ENCODE results near the gene SERPIND1. TPM values are rescaled to one million over a fixed set of nuclear protein-coding genes. Genes with fewer than 3 reads are reported as not detected.
"Not testable (repeated sequence)": the region's sequence is repeated elsewhere in the genome, so short reads cannot be mapped to it uniquely, and the experiment has no call there.

The SERPIND1 gene
- total RNA-seq, 1 donor from 2014 or later: not detected

- Mint-ChIP-seq H3K9me3 (no peaks in the 10 kb centered on the region), H3K27ac (no peak overlapping the region), H3K36me3 (peaks cover 13% of the 10 kb centered on the region), H3K4me1 (no peaks in the 10 kb centered on the region), H3K27me3 (ENCODE audit: low read depth) (no peaks in the 10 kb centered on the region), H3K4me3 (no peak overlapping the region)
- no peak for TF ChIP-seq CTCF (IDR thresholded peaks at IDR 0.05; ENCODE audit: unreplicated experiment)
- DNase-seq (ENCODE audit: low spot score in 2 of 2, unreplicated experiment in 2 of 2): no peak
Observed at GRCh38 chr22:20729194-20729593, 44.7 kb upstream of the SERPIND1 start.

GRCh38 chr22:20732431-20732830 is 41.5 kb upstream of the SERPIND1 start:
- not testable (repeated sequence) for H3K4me3 Mint-ChIP-seq; H3K27ac Mint-ChIP-seq; H3K36me3 Mint-ChIP-seq; H3K9me3 Mint-ChIP-seq; DNase-seq (ENCODE audit: low spot score in 2 of 2, unreplicated experiment in 2 of 2); H3K27me3 Mint-ChIP-seq (ENCODE audit: low read depth); H3K4me1 Mint-ChIP-seq

- H3K27ac Mint-ChIP-seq; DNase-seq (ENCODE audit: low spot score in 2 of 2, unreplicated experiment in 2 of 2); H3K4me1 Mint-ChIP-seq; H3K9me3 Mint-ChIP-seq; H3K27me3 Mint-ChIP-seq (ENCODE audit: low read depth); H3K4me3 Mint-ChIP-seq: not testable (repeated sequence)
- H3K36me3 Mint-ChIP-seq: peaks cover 25% of the 10 kb centered on the region
Observed at GRCh38 chr22:20735356-20736162, 38.4 kb upstream of the SERPIND1 start.

GRCh38 chr22:20736891-20737290 is 37.0 kb upstream of the SERPIND1 start:
- H3K4me3 Mint-ChIP-seq; H3K4me1 Mint-ChIP-seq; DNase-seq (ENCODE audit: low spot score in 2 of 2, unreplicated experiment in 2 of 2); H3K27me3 Mint-ChIP-seq (ENCODE audit: low read depth); H3K27ac Mint-ChIP-seq: not testable (repeated sequence)
- H3K9me3 Mint-ChIP-seq: peaks cover 10% of the 10 kb centered on the region
- peaks cover 38% of the 10 kb centered on the region for H3K36me3 Mint-ChIP-seq

- Mint-ChIP-seq H3K4me1 (no peaks in the 10 kb centered on the region), H3K9me3 (peaks cover 10% of the 10 kb centered on the region), H3K27me3 (ENCODE audit: low read depth) (no peaks in the 10 kb centered on the region), H3K4me3 (no peak overlapping the region), H3K36me3 (peaks cover 43% of the 10 kb centered on the region), H3K27ac (no peak overlapping the region)
- DNase-seq (ENCODE audit: low spot score in 2 of 2, unreplicated experiment in 2 of 2): no peak
- TF ChIP-seq CTCF (IDR thresholded peaks at IDR 0.05; ENCODE audit: unreplicated experiment): no peak
Observed at GRCh38 chr22:20738394-20739089, 35.4 kb upstream of the SERPIND1 start.

GRCh38 chr22:20740222-20740951 is 33.5 kb upstream of the SERPIND1 start:
- Mint-ChIP-seq H3K9me3 (peaks cover 10% of the 10 kb centered on the region), H3K36me3 (peaks cover 48% of the 10 kb centered on the region), H3K4me1 (no peaks in the 10 kb centered on the region), H3K27me3 (ENCODE audit: low read depth) (no peaks in the 10 kb centered on the region), H3K27ac (no peak overlapping the region), H3K4me3 (no peak overlapping the region)
- no peak for TF ChIP-seq CTCF (IDR thresholded peaks at IDR 0.05; ENCODE audit: unreplicated experiment)
- DNase-seq (ENCODE audit: low spot score in 2 of 2, unreplicated experiment in 2 of 2): no peak

Data from mesothelial cell of epicardium (in vitro differentiated cells).